GM19467 (cell line): ENCODE results near the gene TP53TG3D.
"Not testable (repeated sequence)": the region's sequence is repeated elsewhere in the genome, so short reads cannot be mapped to it uniquely, and the experiment has no call there.

Source experiments
- ATAC-seq: cut with Tn5 transposase; IDR thresholded peaks from one replicate; pipeline ENCODE4 v1.9.1; 2021; ENCODE audit warnings: mild to moderate bottlenecking, moderate library complexity; ENCODE audit not compliant: unreplicated experiment

TP53TG3D gene, protein sequence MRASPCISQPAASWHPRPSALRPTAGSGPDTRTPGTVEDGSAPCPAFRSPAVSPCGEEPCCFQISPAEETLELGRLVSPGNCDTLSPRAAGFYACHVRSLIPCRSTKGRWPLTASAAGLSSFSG

DNA sequence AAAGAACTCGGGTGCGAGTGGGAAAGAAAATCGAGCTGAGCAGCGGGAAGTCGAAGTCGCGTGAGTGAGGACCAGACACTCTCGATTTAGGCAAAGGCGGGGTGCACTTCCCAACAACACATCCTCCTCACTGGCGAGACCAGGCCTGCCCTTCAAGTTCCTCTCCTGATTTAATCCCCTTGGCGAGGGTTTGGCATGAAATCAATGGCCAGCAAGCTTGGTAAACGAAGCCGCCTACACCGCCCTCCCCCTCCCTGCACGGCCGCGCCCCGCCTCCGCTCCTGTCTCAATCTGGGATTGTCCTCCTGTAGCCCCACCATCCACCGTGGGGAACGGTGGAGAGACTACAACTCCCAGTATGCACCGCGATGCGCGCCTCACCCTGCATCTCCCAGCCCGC lies at the start of gene TP53TG3D:
TSS of gene TP53TG3D (plus strand) at position 301 of the 400 bp plus-strand sequence. CDS start at position 369, 68 bp downstream.
- ATAC-seq = not testable (repeated sequence)

DNA sequence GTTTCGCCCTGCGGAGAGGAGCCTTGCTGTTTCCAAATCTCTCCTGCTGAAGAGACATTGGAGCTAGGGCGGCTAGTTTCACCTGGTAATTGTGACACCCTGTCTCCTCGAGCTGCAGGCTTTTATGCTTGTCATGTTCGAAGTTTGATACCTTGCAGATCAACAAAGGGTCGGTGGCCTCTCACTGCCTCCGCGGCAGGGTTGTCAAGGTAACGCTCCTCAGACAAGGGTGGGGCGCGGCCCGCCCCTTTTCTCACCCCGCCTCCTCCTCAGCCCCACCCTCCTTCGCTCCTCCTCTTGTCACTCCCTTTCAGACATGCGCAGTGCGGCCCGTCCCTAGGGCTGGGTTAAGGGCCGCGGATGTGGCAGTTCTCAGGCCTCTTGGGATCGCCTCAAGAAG lies 421 bp downstream of the TP53TG3D start:
- not testable (repeated sequence) for ATAC-seq

DNA sequence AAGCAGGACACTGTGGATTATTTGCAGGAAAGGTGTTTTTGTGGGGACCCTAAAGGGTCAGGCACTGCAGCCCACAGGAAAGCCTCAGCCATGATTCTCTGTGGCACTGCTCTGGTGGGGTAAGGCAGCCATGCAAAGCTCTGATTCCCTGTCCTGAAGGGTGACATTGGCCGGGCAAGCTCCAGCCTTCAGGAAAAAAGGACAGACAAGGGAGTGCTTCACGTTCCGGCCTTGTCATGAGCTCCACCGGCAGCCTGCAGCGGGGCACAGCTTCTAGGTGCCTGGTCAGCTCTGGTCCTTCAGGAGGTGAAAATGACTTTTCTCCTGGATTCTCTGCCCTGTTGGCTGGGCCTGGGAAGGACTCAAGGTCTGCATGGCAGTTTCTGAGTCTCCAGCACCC lies 8.4 kb downstream of the TP53TG3D start:
- ATAC-seq = not testable (repeated sequence)

DNA sequence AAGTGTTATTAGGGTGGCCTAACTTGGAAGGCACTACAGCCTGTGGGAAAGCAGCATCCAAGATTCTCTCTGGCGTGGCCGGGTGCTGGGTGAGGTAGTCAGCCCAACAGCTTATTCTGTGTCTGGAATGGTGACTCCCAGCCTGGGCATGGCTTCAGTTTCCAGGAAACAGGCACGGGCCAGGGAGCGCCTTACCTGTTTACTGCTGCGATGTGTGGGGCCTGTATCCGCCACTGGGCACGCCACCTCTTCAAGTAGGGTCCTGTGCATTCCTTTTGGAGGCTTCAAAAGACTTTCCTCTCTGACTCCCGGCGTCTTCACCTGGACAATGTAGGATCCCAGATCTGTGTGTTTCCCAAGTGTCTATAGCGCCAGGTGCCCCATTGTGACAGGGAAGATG lies 10.5 kb downstream of the TP53TG3D start:
- not testable (repeated sequence) for ATAC-seq

DNA sequence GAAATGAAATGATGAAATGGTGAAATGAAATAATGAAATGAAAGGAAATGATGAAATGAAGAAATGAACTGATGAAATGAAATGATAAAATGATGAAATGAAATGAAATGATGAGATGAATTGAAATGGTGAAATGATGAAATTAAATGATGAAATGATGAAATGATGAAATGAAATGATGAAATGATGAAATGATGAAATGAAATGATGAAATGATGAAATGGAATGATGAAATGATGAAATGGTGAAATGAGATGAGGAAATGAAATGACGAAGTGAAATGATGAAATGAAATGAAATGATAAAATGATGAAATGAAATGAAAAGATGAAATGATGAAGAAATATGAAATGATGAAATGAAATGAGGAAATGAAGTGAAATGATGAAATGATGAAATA lies 28.8 kb downstream of the TP53TG3D start:
- ATAC-seq = not testable (repeated sequence)

DNA sequence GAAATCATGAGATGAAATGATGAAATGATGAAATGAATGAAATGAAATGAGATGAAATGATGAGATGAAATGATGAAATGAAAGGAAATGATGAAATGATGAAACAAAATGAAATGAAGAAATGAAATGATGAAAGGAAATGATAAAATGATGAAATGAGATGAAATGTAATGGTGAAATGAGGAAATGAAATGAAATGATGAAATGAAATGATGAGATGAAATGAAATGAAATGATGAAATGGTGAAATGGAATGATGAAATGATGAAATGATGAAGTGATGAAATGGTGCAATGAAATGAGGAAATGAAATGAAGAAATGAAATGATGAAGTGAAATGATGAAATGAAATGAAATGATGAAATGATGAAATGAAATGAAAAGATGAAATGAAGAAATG lies 29.9 kb downstream of the TP53TG3D start:
- not testable (repeated sequence) for ATAC-seq

DNA sequence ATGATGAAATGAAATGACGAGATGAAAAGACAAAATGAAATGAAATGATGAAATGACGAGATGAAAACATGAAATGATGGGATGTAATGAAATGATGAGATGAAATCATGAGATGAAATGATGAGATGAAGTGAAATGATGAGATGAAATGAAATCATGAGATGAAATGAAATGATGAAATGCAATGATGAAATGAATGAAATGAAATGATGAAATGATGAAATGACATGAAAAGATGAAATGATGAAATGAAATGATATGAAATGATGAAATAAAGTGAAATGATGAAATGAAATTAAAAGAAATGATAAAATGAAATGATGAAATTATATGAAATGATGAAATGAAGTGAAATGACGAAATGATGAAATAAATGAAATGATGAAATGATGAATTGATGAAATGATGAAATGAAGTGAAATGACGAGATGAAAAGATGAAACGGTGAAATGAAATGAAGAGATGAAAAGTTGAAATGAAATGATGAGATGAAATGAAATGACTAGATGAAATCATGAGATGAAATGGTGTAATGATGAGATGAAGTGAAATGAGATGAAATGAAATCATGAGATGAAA lies 30.9 kb downstream of the TP53TG3D start:
- ATAC-seq = not testable (repeated sequence)

DNA sequence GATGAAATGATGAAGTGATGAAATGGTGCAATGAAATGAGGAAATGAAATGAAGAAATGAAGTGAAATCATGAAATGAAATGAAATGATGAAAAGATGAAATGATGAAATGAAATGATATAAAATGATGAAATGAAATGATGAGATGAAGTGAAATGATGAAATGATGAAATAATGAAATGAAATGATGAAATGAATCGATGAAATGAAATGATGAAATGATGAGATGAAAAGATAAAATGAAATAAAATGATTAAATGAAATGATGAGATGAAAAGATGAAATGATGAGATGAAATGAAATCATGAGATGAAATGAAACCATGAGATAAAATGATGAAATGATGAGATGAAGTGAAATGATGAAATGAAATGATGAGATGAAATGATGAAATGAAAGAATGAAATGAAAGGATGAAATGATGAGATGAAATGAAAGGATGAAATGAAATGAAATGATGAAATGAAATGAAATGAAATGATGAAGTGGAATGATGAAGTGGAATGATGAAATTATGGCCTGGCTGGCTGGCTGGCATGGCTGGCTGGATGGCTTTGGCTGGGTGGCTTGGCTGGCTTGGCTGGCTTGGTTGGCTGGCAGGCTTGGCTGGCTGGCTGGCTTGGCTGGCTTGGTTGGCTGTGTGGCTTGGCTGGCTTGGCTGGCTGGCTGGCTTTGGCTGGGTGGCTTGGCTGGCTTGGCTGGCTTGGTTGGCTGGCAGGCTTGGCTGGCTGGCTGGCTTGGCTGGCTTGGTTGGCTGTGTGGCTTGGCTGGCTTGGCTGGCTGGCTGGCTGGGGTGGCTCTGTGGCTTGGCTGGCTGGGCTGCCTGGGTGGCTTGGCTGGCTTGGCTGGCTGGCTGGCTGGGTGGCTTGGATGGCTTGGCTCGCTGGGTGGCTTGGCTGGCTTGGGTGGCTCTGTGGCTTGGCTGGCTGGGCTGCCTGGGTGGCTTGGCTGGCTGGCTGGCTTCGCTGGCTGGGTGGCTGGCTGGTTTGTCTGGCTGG lies 32.0 kb downstream of the TP53TG3D start:
- ATAC-seq = not testable (repeated sequence)

DNA sequence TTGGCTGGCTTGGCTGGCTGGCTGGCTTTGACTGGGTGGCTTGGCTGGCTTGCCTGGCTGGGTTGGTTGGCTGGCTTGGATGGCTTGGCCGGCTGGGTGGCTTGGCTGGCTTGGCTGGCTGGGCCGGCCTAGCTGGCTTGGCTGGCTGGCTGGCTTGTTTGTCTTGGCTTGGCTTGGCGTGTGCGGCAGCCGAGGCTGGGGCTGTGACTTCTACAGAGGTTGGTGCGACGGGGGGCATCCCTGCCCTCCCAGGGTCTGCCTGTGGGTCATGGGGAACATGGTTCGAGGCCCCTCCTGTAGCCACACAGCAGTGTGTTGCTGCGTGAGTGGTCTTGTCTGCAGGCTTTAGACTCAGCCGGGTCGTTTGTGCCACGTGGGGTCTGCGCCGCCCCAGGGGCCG lies 33.1 kb downstream of the TP53TG3D start:
- ATAC-seq = not testable (repeated sequence)

DNA sequence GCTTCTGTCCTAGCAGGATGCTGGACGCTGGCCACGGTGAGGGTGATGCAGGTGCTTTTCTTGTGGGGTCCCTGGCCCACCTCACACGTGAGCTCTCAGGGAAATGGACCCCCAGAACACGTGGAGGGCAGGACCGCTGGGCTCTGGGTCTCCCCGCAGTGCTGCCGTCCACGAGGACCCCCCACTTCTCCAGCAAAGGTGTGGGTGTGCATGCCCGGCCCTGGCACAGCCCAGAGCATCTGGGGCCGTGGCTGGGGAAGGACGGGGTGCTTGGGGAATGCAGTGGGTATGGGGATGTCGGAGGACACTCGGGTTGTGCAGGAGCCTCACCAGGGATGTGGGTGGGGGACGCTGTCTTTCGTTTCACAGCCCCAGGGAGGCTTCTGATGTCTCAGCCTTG lies 34.7 kb downstream of the TP53TG3D start:
- ATAC-seq = not testable (repeated sequence)

DNA sequence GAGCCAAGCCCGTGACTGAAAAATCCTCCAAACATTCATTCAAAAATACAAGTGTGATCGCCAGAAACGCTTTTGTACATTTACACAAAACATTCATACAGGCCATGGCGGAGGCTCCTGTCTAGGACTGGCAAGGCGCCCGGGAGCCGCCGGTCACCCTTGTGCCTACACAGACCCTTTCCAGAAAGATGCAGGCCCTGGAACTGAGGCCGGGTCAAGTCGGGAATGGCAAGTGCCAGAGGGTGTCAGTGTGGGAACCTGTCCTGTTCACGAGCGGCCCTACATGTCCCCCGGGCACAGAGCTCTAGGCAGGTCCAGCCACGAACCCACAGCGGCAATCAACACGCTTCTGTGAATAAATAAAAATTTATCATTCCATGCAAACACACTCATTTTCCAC lies 36.1 kb downstream of the TP53TG3D start:
- not testable (repeated sequence) for ATAC-seq

DNA sequence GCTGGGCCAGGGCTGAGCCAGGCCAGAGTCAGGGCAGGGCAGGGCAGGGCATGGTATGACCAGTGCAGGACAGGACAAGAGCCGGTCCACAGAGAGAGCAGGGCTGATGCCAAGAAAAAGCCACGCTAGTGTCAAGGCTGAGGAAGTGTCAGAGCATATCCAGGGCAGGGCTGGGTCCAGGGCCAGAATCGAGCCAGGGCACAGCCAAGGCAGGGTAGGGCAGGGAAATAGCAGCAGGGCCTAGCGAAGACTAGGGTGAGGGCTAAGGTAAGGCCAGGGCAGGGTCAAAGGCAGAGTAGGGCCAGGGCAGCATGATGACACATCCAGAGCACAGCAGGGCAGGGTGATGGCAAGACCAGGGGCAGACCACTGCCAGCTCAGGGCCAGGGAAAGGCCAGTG lies 49.7 kb downstream of the TP53TG3D start:
- ATAC-seq = not testable (repeated sequence)
